KMS-11 (cell line): ENCODE results near the gene C1orf35.
A peak's percentile ranks its signal among the peaks of the same experiment; 100 is the strongest.

Experiments used
- H2AFZ ChIP-seq: fragments of 200-600 bp; sonication (generic); 2 replicates; pipeline ENCODE4 v1.6.1; 2016; ENCODE audit warnings: antibody characterized with exemption, mixed run types, low read depth
- H3K27ac ChIP-seq: fragments of 200-600 bp; sonication (generic); 2 replicates; pipeline ENCODE4 v1.6.1; 2016; ENCODE audit warnings: mild to moderate bottlenecking, mixed run types
- H3K27me3 ChIP-seq: fragments of 200-600 bp; sonication (generic); 2 replicates; pipeline ENCODE4 v1.6.1; 2017; ENCODE audit warnings: mild to moderate bottlenecking, low read depth, mixed run types, moderate library complexity; ENCODE audit not compliant: insufficient read depth
- H3K36me3 ChIP-seq: fragments of 200-600 bp; sonication (generic); 2 replicates; pipeline ENCODE4 v1.6.1; 2017; ENCODE audit warnings: mild to moderate bottlenecking, mixed run types; ENCODE audit not compliant: insufficient read depth
- H3K4me1 ChIP-seq: fragments of 200-600 bp; sonication (generic); 2 replicates; pipeline ENCODE4 v1.6.1; 2016; ENCODE audit warnings: mild to moderate bottlenecking, low read depth, mixed run types; ENCODE audit not compliant: poor library complexity, severe bottlenecking
- H3K4me2 ChIP-seq: fragments of 200-600 bp; sonication (generic); 2 replicates; pipeline ENCODE4 v1.7.0; 2016; ENCODE audit warnings: mild to moderate bottlenecking, mixed run types
- H3K4me3 ChIP-seq: fragments of 200-600 bp; sonication (generic); IDR thresholded peaks from 2 replicates; pipeline ENCODE4 v1.6.1; 2017; ENCODE audit warnings: low read depth, low read length, mixed read lengths; ENCODE audit not compliant: insufficient read depth
- H3K79me2 ChIP-seq: fragments of 200-600 bp; sonication (generic); 2 replicates; pipeline ENCODE4 v1.6.1; 2016; ENCODE audit warnings: low read depth, mixed run types; ENCODE audit not compliant: insufficient read depth
- H3K9ac ChIP-seq: fragments of 200-600 bp; sonication (generic); 2 replicates; pipeline ENCODE4 v1.6.1; 2016; ENCODE audit warnings: mild to moderate bottlenecking, mixed run types
- H4K20me1 ChIP-seq: fragments of 200-600 bp; sonication (generic); 2 replicates; pipeline ENCODE4 v1.6.1; 2016; ENCODE audit warnings: mild to moderate bottlenecking, mixed run types; ENCODE audit not compliant: insufficient read depth
- CTCF ChIP-seq: fragments of 200-600 bp; sonication (generic); conservative IDR thresholded peaks from 2 replicates; pipeline ENCODE4 v1.6.1; 2017; ENCODE audit warnings: low read depth, mild to moderate bottlenecking, antibody characterized with exemption, low read length, moderate library complexity, mixed read lengths

The C1orf35 gene

GRCh38 chr1:228104526-228105269, 1.6 kb upstream of the C1orf35 start:
- Histone ChIP-seq H3K27ac (no peak overlapping the region), H3K4me1 (peaks cover 27% of the 10 kb centered on the region), H2AFZ (no peak overlapping the region), H3K79me2 (peaks cover 34% of the 10 kb centered on the region; the same call in 1 of the 2 replicates), H3K27me3 (no peaks in the 10 kb centered on the region), H3K4me2 (no peak overlapping the region), H3K36me3 (no peaks in the 10 kb centered on the region; the same call in 1 of the 2 replicates), H3K9ac (no peak overlapping the region), H3K4me3 (no peak overlapping the region), H4K20me1 (peaks cover 8% of the 10 kb centered on the region; the same call in 1 of the 2 replicates)
- TF ChIP-seq CTCF = no peak

- Histone ChIP-seq H3K4me2 (peak overlapping the region; percentile 83), H3K9ac (peak overlapping the region; percentile 83; the same call in 1 of the 2 replicates), H3K4me1 (peaks cover 18% of the 10 kb centered on the region), H3K4me3 (peak overlapping the region; percentile 77), H3K36me3 (peaks cover 3% of the 10 kb centered on the region; the same call in 1 of the 2 replicates), H3K27ac (peak overlapping the region; percentile 84; the same call in 1 of the 2 replicates), H4K20me1 (peaks cover 15% of the 10 kb centered on the region; the same call in 1 of the 2 replicates), H2AFZ (0 out of 2 replicates have a peak overlapping the region, but pooled peaks have one; percentile 31), H3K79me2 (peaks cover 40% of the 10 kb centered on the region), H3K27me3 (no peaks in the 10 kb centered on the region)
- 0 out of 2 replicates have a peak, but pooled peaks have one; percentile 12 for TF ChIP-seq CTCF
Measured at GRCh38 chr1:228101994-228102790, 933 bp downstream of the C1orf35 start.

- peak overlapping the region; percentile 83; the same call in 1 of the 2 replicates for H3K9ac ChIP-seq
- H3K27ac ChIP-seq = peak overlapping the region; percentile 84; the same call in 1 of the 2 replicates
- H2AFZ ChIP-seq = no peak overlapping the region
- peaks cover 18% of the 10 kb centered on the region for H3K4me1 ChIP-seq
- peaks cover 46% of the 10 kb centered on the region for H3K79me2 ChIP-seq
- H3K4me2 ChIP-seq = peak overlapping the region; percentile 83
- TF ChIP-seq CTCF = 0 out of 2 replicates have a peak, but pooled peaks have one; percentile 4
- H3K36me3 ChIP-seq = peaks cover 9% of the 10 kb centered on the region; the same call in 1 of the 2 replicates
- H4K20me1 ChIP-seq = peaks cover 21% of the 10 kb centered on the region
- peak overlapping the region; percentile 77 for H3K4me3 ChIP-seq
- no peaks in the 10 kb centered on the region for H3K27me3 ChIP-seq
Measured at GRCh38 chr1:228101614-228101993, 1.5 kb downstream of the C1orf35 start.

- Histone ChIP-seq H3K79me2 (peaks cover 52% of the 10 kb centered on the region), H3K4me1 (peaks cover 18% of the 10 kb centered on the region), H4K20me1 (peaks cover 26% of the 10 kb centered on the region), H3K27me3 (no peaks in the 10 kb centered on the region), H3K9ac (peak overlapping the region; percentile 83; the same call in 1 of the 2 replicates), H3K4me3 (peak overlapping the region; percentile 77), H2AFZ (no peak overlapping the region), H3K36me3 (peaks cover 9% of the 10 kb centered on the region; the same call in 1 of the 2 replicates), H3K27ac (peak overlapping the region; percentile 84; the same call in 1 of the 2 replicates), H3K4me2 (peak overlapping the region; percentile 83)
- TF ChIP-seq CTCF = no peak
Measured at GRCh38 chr1:228100822-228101613, 2.1 kb downstream of the C1orf35 start.
